Kidney (tissue), 14 donors: Measurements from ENCODE around the gene HSF2BP. TPM values are rescaled to one million over a fixed set of nuclear protein-coding genes. Genes with fewer than 3 reads are reported as not detected.
A peak's percentile ranks its signal among the peaks of the same experiment; 100 is the strongest.

Experiments used
- DNase-seq, 5 donors: peaks; one replicate each; pipeline ENCODE4 v3.0.0-alpha.2; 2013 to 2020
- FAIRE-seq: peaks from 2 replicates; lab custom pipeline; 2012; peaks lifted over from hg19 to GRCh38; lab: Jason Lieb, UNC
- H3K27ac ChIP-seq, 2 donors: one replicate each; pipeline ENCODE4 v1.7.0; 2013; ENCODE audit warnings: low read depth in 2 of 2, low read length in 2 of 2, inconsistent platforms in 1 of 2
- H3K27me3 ChIP-seq: one replicate; pipeline ENCODE4 v1.7.1; 2013; ENCODE audit warnings: low read length, inconsistent platforms; ENCODE audit not compliant: control insufficient read depth, insufficient read depth
- H3K36me3 ChIP-seq, 3 donors: one replicate each; pipeline versions ENCODE4 v1.7.0 to v1.7.1; 2013; ENCODE audit warnings: low read length in 3 of 3, control low read depth in 1 of 3, inconsistent platforms in 1 of 3; ENCODE audit not compliant: insufficient read depth in 3 of 3, control insufficient read depth in 2 of 3
- H3K4me1 ChIP-seq, 3 donors: one replicate each; pipeline versions ENCODE4 v1.7.0 to v1.7.1; 2013; ENCODE audit warnings: low read length in 3 of 3, inconsistent platforms in 1 of 3, low read depth in 1 of 3; ENCODE audit not compliant: control insufficient read depth in 2 of 3, insufficient read depth in 2 of 3
- H3K4me3 ChIP-seq, 3 donors: one replicate each; pipeline versions ENCODE4 v1.7.0 to v1.8.1; 2013; ENCODE audit warnings: low read length in 3 of 3, control low read depth in 1 of 3, inconsistent platforms in 1 of 3
- H3K9ac ChIP-seq, 3 donors: one replicate each; pipeline versions ENCODE4 v1.7.0 to v1.7.1; 2013; ENCODE audit warnings: low read length in 3 of 3, control low read depth in 1 of 3, inconsistent platforms in 1 of 3
- H3K9me3 ChIP-seq, 3 donors: one replicate each; pipeline versions ENCODE4 v1.7.0 to v1.7.1; 2013; ENCODE audit warnings: low read length in 3 of 3, control low read depth in 1 of 3, inconsistent platforms in 1 of 3; ENCODE audit not compliant: control insufficient read depth in 2 of 3, insufficient read depth in 1 of 3
- CTCF ChIP-seq: IDR thresholded peaks from 3 replicates; pipeline ENCODE4 v1.5.1; 2012; ENCODE audit warnings: mild to moderate bottlenecking, moderate library complexity, borderline replicate concordance; ENCODE audit not compliant: insufficient read depth; ENCODE audit errors: extremely low read depth
- intact Hi-C: fragments of 100-400 bp; cut with DNase I; formaldehyde crosslinking; loops from one replicate; pipeline ENCODE4 v1.11.1; 2022
- polyA plus RNA-seq: library from polyadenylated mRNA; stranded (reverse); fragments of 350-450 nt; fragmentation: Illumina TruSeq; extraction: RNeasy Lipid Tissue Mini Kit (QIAGEN cat#74804); gene quantifications from one replicate; pipeline ENCODE4 v1.2.3, GENCODE V29; 2014; ENCODE audit warnings: low read depth, low replicate concordance; ENCODE audit not compliant: insufficient read depth
- total RNA-seq: library from RNA; stranded (reverse); fragmentation: NEBNext Ultra II Directional; extraction: Animal tissue kit (Norgen Biotek cat#: 25700); gene quantifications from one replicate; pipeline ENCODE4 v1.2.1, GENCODE V29; 2021
- donor health status: control.
- donor health status: control.
- donor health status: control.
- donor health status: control.
- donor health status: control.
- donor health status: DM: yes; HTN: yes; CAD: no.
- donor health status: Normal renal cell carcinoma (clear cell type).

Gene HSF2BP
- total and polyA plus RNA-seq, 2 donors from 2014 or later: 0.19 to 0.60 TPM

GRCh38 chr21:43585514-43585913 lies 73.8 kb downstream of the HSF2BP start:
- intact Hi-C loops: no loop called here
- no peaks in the 10 kb centered on the region for H3K36me3 ChIP-seq
- H3K4me3 ChIP-seq: peak overlapping the region in 1 of 3 donors; percentile 8
- DNase-seq (no peak), FAIRE-seq (no peak)
- no peak for TF ChIP-seq CTCF
- peaks cover 4 to 20% (median 4%) of the 10 kb centered on the region in 3 donors for H3K4me1 ChIP-seq
- no peaks in the 10 kb centered on the region for H3K27me3 ChIP-seq
- H3K27ac ChIP-seq: peak overlapping the region; percentile 39 to 83
- H3K9me3 ChIP-seq: no peaks in the 10 kb centered on the region
- no peak overlapping the region for H3K9ac ChIP-seq

GRCh38 chr21:43581453-43581852 lies 77.8 kb downstream of the HSF2BP start:
- intact Hi-C loops: no loop called here

GRCh38 chr21:43578677-43579303 lies 80.5 kb downstream of the HSF2BP start:
- Histone ChIP-seq H3K4me1 (peaks cover 0 to 3% (median 0%) of the 10 kb centered on the region in 3 donors), H3K27ac (no peak overlapping the region), H3K36me3 (no peaks in the 10 kb centered on the region), H3K4me3 (no peak overlapping the region), H3K9me3 (no peaks in the 10 kb centered on the region), H3K9ac (no peak overlapping the region), H3K27me3 (no peaks in the 10 kb centered on the region)
- intact Hi-C loops: no loop called here
- peak in 1 of 5 donors; percentile 29 for DNase-seq
- FAIRE-seq: no peak
- TF ChIP-seq CTCF: no peak

More at GRCh38 chr21:43581453-43581852, 77.8 kb downstream of the HSF2BP start:
- Histone ChIP-seq H3K9ac (no peak overlapping the region), H3K36me3 (no peaks in the 10 kb centered on the region), H3K27ac (no peak overlapping the region), H3K4me1 (peaks cover 3 to 13% (median 4%) of the 10 kb centered on the region in 3 donors), H3K4me3 (no peak overlapping the region), H3K9me3 (no peaks in the 10 kb centered on the region), H3K27me3 (no peaks in the 10 kb centered on the region)
- FAIRE-seq (no peak), DNase-seq (no peak)
- TF ChIP-seq CTCF: no peak
